ENCODE results near the gene ZNF648. TPM values are rescaled to one million over a fixed set of nuclear protein-coding genes. Genes with fewer than 3 reads are reported as not detected.

Gene ZNF648, protein sequence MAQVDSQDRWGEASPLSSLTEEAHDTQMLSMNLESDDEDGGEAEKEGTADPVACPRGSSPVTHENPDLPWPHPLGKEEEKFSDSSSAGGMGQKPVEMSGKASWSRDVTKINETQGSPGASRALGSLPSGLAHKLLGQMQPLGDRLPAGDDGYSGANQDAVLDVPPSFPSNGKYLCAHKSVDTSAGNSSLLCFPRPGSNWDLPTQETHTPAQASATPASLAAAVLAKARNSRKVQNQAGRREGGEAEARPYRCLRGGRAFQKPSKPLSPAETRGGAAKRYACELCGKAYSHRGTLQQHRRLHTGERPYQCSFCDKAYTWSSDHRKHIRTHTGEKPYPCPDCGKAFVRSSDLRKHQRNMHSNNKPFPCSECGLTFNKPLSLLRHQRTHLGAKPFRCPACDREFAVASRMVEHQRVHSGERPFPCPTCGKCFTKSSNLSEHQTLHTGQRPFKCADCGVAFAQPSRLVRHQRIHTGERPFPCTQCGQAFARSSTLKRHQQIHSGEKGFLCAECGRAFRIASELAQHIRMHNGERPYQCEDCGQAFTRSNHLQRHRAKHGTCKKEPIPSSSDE
- polyA plus RNA-seq (2011; rRNA removed): not detected in 2 replicates
- not detected in 2 replicates for polyA plus RNA-seq (2012; cell fraction: cytosol; rRNA removed)
- 0.01 TPM in 1 of 2 replicates, not detected in the other for polyA plus RNA-seq (2012; cell fraction: nucleus; rRNA removed)
- not detected in 3 replicates for polyA plus RNA-seq (2017; fragmentation: RNase III; extraction: RNeasy Plus Mini Kit Qiagen cat#74134 plus additional on column Dnase treatment)
- not detected in 2 replicates for polyA minus RNA-seq (2011; rRNA and poly(A)+ RNA removed)

DNA sequence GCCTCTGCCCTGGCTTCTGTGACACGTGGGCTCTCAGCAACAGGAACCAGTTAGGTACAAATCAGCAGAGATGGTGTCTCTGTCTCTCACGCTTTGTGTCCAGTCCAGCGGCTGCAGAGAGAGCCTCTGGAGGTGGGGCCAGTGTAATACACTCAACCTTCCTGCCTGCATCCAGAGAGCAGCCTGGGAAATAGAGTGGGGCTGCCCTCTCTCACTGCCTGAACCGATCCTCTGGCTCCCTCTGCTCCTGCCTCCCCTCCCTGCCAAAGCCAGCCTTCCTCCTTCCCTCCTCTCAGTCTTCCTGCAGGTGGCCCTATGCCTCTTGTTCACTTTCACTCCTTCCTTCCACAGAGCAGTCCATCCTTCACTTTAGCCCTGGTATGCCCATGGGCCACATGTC lies at the start of gene ZNF648:
ZNF648 (minus strand) TSS at position 119 of the 400 bp plus-strand sequence. CDS start 3,702 bp downstream, outside the sequence.
- ATAC-seq (peak; percentile 75 to 79; a peak in 4 of 6 replicates), DNase-seq (ENCODE audit: low read depth in 1 of 2, low spot score in 1 of 2) (no peak), FAIRE-seq (no peak)
- Histone ChIP-seq H3K4me1 (no peaks in the 10 kb centered on the region), H3K9me3 (0 out of 3 replicates have a peak, but pooled peaks cover 2% of the 10 kb centered on the region), H3K4me3 (no peak within 1 kb of the TSS), H3K4me2 (no peak within 1 kb of the TSS), H3K27ac (no peak within 1 kb of the TSS)
- 0% methylated on average over 2 of the region's 4 CpGs for WGBS (ENCODE audit: missing lambda C conversion rate)
- CTCF ChIA-PET: interaction anchor here (1.3 to 1.6 kb wide), 2 partner anchors 9 to 20 kb away, joined by 4 read pairs; no protein-coding TSS in a partner anchor
- POLR2A ChIA-PET: no interaction called here
- no peak for TF ChIP-seq MYC (IDR thresholded peaks at IDR 0.05; ENCODE audit: borderline replicate concordance, low read length)
- no peak for TF ChIP-seq JUN (IDR thresholded peaks at IDR 0.05)
- no peak for TF ChIP-seq BHLHE40 (IDR thresholded peaks at IDR 0.05; ENCODE audit: low read depth, low read length)
- no peak for TF ChIP-seq EHMT2 (IDR thresholded peaks at IDR 0.05; ENCODE audit: low read depth)
- TF ChIP-seq TP53 (CRISPR knock-in tag; IDR thresholded peaks at IDR 0.05): no peak
- no peak for TF ChIP-seq CEBPB (IDR thresholded peaks at IDR 0.05)
- TF ChIP-seq, protein P1, sequence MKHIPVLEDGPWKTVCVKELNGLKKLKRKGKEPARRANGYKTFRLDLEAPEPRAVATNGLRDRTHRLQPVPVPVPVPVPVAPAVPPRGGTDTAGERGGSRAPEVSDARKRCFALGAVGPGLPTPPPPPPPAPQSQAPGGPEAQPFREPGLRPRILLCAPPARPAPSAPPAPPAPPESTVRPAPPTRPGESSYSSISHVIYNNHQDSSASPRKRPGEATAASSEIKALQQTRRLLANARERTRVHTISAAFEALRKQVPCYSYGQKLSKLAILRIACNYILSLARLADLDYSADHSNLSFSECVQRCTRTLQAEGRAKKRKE (CRISPR knock-in tag; IDR thresholded peaks at IDR 0.05; ENCODE audit: low read depth): no peak
- TF ChIP-seq HOXB5 (CRISPR knock-in tag; IDR thresholded peaks at IDR 0.05): no peak
- TF ChIP-seq GATA3 (IDR thresholded peaks at IDR 0.05; ENCODE audit: borderline replicate concordance): no peak
- TF ChIP-seq RAD21 (conservative IDR thresholded peaks at IDR 0.05 in 1 of 2, IDR thresholded peaks at IDR 0.05 in 1 of 2): no peak
- TF ChIP-seq, protein P2, sequence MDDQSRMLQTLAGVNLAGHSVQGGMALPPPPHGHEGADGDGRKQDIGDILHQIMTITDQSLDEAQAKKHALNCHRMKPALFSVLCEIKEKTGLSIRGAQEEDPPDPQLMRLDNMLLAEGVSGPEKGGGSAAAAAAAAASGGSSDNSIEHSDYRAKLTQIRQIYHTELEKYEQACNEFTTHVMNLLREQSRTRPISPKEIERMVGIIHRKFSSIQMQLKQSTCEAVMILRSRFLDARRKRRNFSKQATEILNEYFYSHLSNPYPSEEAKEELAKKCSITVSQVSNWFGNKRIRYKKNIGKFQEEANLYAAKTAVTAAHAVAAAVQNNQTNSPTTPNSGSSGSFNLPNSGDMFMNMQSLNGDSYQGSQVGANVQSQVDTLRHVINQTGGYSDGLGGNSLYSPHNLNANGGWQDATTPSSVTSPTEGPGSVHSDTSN (IDR thresholded peaks at IDR 0.05): no peak

DNA sequence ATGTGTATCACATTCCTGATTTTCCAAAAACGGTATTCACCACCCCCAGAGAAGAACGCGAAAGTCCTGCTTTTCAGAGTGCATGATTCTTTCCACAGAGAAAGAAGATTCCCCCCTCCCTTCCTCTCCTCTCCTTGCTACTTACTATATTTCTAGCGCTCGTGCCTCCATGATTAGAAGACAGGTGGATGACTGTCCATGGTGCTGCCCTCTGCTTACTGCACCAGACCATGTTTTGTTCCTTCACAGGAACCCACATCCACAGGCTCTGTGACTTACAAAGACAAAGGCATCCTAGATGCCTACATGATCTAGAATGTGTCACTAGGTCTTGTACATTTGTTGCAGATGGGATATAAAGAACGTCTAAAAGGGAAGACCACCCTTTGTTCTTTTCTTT lies 49.1 kb upstream of the ZNF648 start:
- TF ChIP-seq, protein P3, sequence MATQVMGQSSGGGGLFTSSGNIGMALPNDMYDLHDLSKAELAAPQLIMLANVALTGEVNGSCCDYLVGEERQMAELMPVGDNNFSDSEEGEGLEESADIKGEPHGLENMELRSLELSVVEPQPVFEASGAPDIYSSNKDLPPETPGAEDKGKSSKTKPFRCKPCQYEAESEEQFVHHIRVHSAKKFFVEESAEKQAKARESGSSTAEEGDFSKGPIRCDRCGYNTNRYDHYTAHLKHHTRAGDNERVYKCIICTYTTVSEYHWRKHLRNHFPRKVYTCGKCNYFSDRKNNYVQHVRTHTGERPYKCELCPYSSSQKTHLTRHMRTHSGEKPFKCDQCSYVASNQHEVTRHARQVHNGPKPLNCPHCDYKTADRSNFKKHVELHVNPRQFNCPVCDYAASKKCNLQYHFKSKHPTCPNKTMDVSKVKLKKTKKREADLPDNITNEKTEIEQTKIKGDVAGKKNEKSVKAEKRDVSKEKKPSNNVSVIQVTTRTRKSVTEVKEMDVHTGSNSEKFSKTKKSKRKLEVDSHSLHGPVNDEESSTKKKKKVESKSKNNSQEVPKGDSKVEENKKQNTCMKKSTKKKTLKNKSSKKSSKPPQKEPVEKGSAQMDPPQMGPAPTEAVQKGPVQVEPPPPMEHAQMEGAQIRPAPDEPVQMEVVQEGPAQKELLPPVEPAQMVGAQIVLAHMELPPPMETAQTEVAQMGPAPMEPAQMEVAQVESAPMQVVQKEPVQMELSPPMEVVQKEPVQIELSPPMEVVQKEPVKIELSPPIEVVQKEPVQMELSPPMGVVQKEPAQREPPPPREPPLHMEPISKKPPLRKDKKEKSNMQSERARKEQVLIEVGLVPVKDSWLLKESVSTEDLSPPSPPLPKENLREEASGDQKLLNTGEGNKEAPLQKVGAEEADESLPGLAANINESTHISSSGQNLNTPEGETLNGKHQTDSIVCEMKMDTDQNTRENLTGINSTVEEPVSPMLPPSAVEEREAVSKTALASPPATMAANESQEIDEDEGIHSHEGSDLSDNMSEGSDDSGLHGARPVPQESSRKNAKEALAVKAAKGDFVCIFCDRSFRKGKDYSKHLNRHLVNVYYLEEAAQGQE (IDR thresholded peaks at IDR 0.05): peak; percentile 51; the same call in 1 of the 2 replicates
- TF ChIP-seq CBX8 (IDR thresholded peaks at IDR 0.05): no peak
- Histone ChIP-seq H3K4me3 (no peak overlapping the region), H3K4me2 (no peak overlapping the region), H3K27ac (no peak overlapping the region), H3K4me1 (no peaks in the 10 kb centered on the region), H3K9me3 (peaks cover 8% of the 10 kb centered on the region)
- no peak for DNase-seq (ENCODE audit: low read depth in 1 of 2, low spot score in 1 of 2)
- ChIA-PET CTCF (interaction anchor here (2.7 kb wide), 1 partner anchor 30 kb away, joined by 8 read pairs; no protein-coding TSS in a partner anchor), POLR2A (no interaction called here)
- WGBS (ENCODE audit: missing lambda C conversion rate): 69% methylated on average over 6 of the region's 6 CpGs
- ATAC-seq: no peak
- FAIRE-seq: no peak

DNA sequence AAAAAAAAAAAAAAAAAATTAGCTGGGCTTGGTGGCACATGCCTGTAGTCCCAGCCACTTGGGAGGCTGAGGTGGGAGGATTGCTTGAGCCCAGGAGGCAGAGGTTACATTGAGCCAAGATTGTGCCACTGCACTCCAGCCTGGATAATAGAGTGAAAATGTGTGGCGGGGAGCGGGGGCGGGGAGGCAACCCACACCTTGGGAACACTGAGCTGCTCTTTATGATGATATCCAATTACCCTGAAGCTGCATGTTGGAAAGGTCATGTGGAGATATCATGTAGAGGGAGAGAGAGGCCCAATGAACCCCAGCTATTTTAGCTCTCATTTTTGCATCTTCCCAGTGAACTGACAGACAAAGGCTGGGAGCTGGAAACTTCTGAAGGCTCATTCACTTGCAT lies 48.3 kb upstream of the ZNF648 start:
- POLR2A ChIA-PET: interaction anchor here (0.7 kb wide), 1 partner anchor 877 kb away, joined by 4 read pairs; no protein-coding TSS in a partner anchor
- H3K4me1 ChIP-seq: no peaks in the 10 kb centered on the region

More for the DNA sequence above, 48.3 kb upstream of the ZNF648 start:
- Histone ChIP-seq H3K4me3 (no peak overlapping the region), H3K4me2 (no peak overlapping the region), H3K27ac (no peak overlapping the region), H3K9me3 (peaks cover 8% of the 10 kb centered on the region)
- FAIRE-seq (no peak), ATAC-seq (no peak), DNase-seq (ENCODE audit: low read depth in 1 of 2, low spot score in 1 of 2) (no peak)
- TF ChIP-seq SREBF2 (IDR thresholded peaks at IDR 0.05) (no peak), NR3C1 (IDR thresholded peaks at IDR 0.05) (no peak), HEYL (CRISPR knock-in tag; IDR thresholded peaks at IDR 0.05) (no peak), RARB (CRISPR knock-in tag; IDR thresholded peaks at IDR 0.05) (no peak), HOXB5 (CRISPR knock-in tag; IDR thresholded peaks at IDR 0.05) (no peak)
- TF ChIP-seq, protein P4, sequence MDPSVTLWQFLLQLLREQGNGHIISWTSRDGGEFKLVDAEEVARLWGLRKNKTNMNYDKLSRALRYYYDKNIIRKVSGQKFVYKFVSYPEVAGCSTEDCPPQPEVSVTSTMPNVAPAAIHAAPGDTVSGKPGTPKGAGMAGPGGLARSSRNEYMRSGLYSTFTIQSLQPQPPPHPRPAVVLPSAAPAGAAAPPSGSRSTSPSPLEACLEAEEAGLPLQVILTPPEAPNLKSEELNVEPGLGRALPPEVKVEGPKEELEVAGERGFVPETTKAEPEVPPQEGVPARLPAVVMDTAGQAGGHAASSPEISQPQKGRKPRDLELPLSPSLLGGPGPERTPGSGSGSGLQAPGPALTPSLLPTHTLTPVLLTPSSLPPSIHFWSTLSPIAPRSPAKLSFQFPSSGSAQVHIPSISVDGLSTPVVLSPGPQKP (IDR thresholded peaks at IDR 0.05; ENCODE audit: low read depth, low read length): no peak
- TF ChIP-seq, protein P5, sequence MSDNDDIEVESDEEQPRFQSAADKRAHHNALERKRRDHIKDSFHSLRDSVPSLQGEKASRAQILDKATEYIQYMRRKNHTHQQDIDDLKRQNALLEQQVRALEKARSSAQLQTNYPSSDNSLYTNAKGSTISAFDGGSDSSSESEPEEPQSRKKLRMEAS (IDR thresholded peaks at IDR 0.05): no peak
- CTCF ChIA-PET: interaction anchor here (2.7 kb wide), 1 partner anchor 29 kb away, joined by 8 read pairs; no protein-coding TSS in a partner anchor
- WGBS (ENCODE audit: missing lambda C conversion rate): 84% methylated on average over 3 of the region's 3 CpGs
